ENCODE data around the gene SLC24A4. TPM values are rescaled to one million over a fixed set of nuclear protein-coding genes. Genes with fewer than 3 reads are reported as not detected.

SLC24A4 gene
- total RNA-seq, 1 experiment from 2014 or later, result not detected

GRCh38 chr14:92417759-92418158, 94.8 kb downstream of the SLC24A4 start:
- ATAC-seq (no peak), DNase-seq (ENCODE audit: low read depth, low spot score) (no peak)
- H3K9me2 ChIP-seq (ENCODE audit: insufficient read depth), result no peaks in the 10 kb centered on the region
- H3K9me3 ChIP-seq (ENCODE audit: control insufficient read depth in 1 of 2, insufficient read depth in 1 of 2, low read depth in 1 of 2, low read length in 2 of 2), result no peaks in the 10 kb centered on the region
- no peaks in the 10 kb centered on the region for H3K36me3 ChIP-seq (ENCODE audit: control insufficient read depth in 1 of 2, insufficient read depth in 2 of 2, low read length in 2 of 2)
- no peaks in the 10 kb centered on the region for H4K20me1 ChIP-seq (ENCODE audit: insufficient read depth)
- ChIA-PET CTCF (no interaction called here), POLR2A (no interaction called here), RAD21 (ENCODE audit: low non-redundant PET in 1 of 2, low total read pairs in 2 of 2, uncharacterized antibody in 2 of 2, unreplicated experiment in 2 of 2) (no interaction called here)
- TF ChIP-seq FOSL1 (IDR thresholded peaks at IDR 0.05; ENCODE audit: low read depth) (no peak), TCF7L2 (IDR thresholded peaks at IDR 0.05; ENCODE audit: borderline replicate concordance, extremely low read depth, insufficient read depth, insufficient read length) (no peak), CTCF (IDR thresholded peaks at IDR 0.05 in 2 of 3, conservative IDR thresholded peaks at IDR 0.05 in 1 of 3; ENCODE audit: borderline replicate concordance in 1 of 3, insufficient read depth in 1 of 3, low read depth in 2 of 3, low read length in 2 of 3) (no peak), REST (IDR thresholded peaks at IDR 0.05; ENCODE audit: low read depth) (no peak), CEBPB (IDR thresholded peaks at IDR 0.05; ENCODE audit: low read depth) (no peak), SIN3A (IDR thresholded peaks at IDR 0.05; ENCODE audit: low read depth) (no peak), SP1 (IDR thresholded peaks at IDR 0.05; ENCODE audit: low read depth) (no peak), CBX3 (IDR thresholded peaks at IDR 0.05; ENCODE audit: low read depth) (no peak), EZH2 (IDR thresholded peaks at IDR 0.05) (no peak), ZNF274 (IDR thresholded peaks at IDR 0.05; ENCODE audit: low read depth, low read length) (no peak), SRF (IDR thresholded peaks at IDR 0.05; ENCODE audit: low read depth) (no peak), POLR2AphosphoS5 (IDR thresholded peaks at IDR 0.05; ENCODE audit: low read depth, low read length) (no peak), ZFX (IDR thresholded peaks at IDR 0.05) (no peak), JUND (IDR thresholded peaks at IDR 0.05) (no peak), ZBTB33 (IDR thresholded peaks at IDR 0.05; ENCODE audit: extremely low read depth, insufficient replicate concordance, low read length) (no peak), RAD21 (IDR thresholded peaks at IDR 0.05; ENCODE audit: low read depth) (no peak), MAX (IDR thresholded peaks at IDR 0.05) (no peak), EGR1 (IDR thresholded peaks at IDR 0.05; ENCODE audit: low read depth) (no peak)
- no peaks in the 10 kb centered on the region for H3K4me1 ChIP-seq (ENCODE audit: control insufficient read depth in 1 of 2, insufficient read depth in 2 of 2, low read length in 2 of 2)
- H3K27me3 ChIP-seq (ENCODE audit: insufficient read depth, low read length), result no peaks in the 10 kb centered on the region
- no peak overlapping the region for H3K9ac ChIP-seq (ENCODE audit: low read length)
- intact Hi-C loops (cut with micrococcal nuclease), result no loop called here
- no peak overlapping the region for H2AFZ ChIP-seq (ENCODE audit: low read depth, low read length, poor library complexity, severe bottlenecking)
- no peak overlapping the region for H3K4me2 ChIP-seq (ENCODE audit: low read length)
- no peak overlapping the region for H3K4me3 ChIP-seq (replicated peaks in 1 of 2; ENCODE audit: low read depth in 1 of 2, low read length in 2 of 2)
- H3K79me2 ChIP-seq (ENCODE audit: insufficient read depth, low read length), result no peaks in the 10 kb centered on the region
- H3K27ac ChIP-seq (ENCODE audit: low read depth, low read length), result no peak overlapping the region
- no TSS peak for BruUV-seq (replicated peaks)
